ENCODE data around the gene TRPC4AP. TPM values are rescaled to one million over a fixed set of nuclear protein-coding genes. Genes with fewer than 3 reads are reported as not detected.

The TRPC4AP gene
- total RNA-seq, 1 donor from 2014 or later: 61.9 TPM

GRCh38 chr20:35007413-35007812 is 85.2 kb downstream of the TRPC4AP start:
- Histone ChIP-seq H3K4me3 (no peak overlapping the region), H3K9me3 (no peaks in the 10 kb centered on the region), H3K27me3 (no peaks in the 10 kb centered on the region), H3K27ac (no peak overlapping the region), H3K36me3 (peaks cover 0 to 89% of the 10 kb centered on the region in 2 donors), H3K4me1 (peaks cover 6% of the 10 kb centered on the region)
- intact Hi-C loops (cut with DNase I): no loop called here
- TF ChIP-seq POLR2AphosphoS5 (IDR thresholded peaks at IDR 0.05; ENCODE audit: insufficient read depth in 1 of 2, low read depth in 1 of 2): no peak
- no peak for TF ChIP-seq POLR2A (IDR thresholded peaks at IDR 0.05)
- no peak for TF ChIP-seq CTCF (IDR thresholded peaks at IDR 0.05)
- DNase-seq (ENCODE audit: extremely low spot score in 2 of 2): no peak

GRCh38 chr20:35006531-35006971 is 86.1 kb downstream of the TRPC4AP start:
- H3K4me3 ChIP-seq: no peak overlapping the region
- no peak overlapping the region for H3K27ac ChIP-seq
- TF ChIP-seq POLR2A (IDR thresholded peaks at IDR 0.05) (no peak), POLR2AphosphoS5 (IDR thresholded peaks at IDR 0.05; ENCODE audit: insufficient read depth in 1 of 2, low read depth in 1 of 2) (no peak), CTCF (IDR thresholded peaks at IDR 0.05) (no peak)
- intact Hi-C loops (cut with DNase I): no loop called here
- H3K36me3 ChIP-seq: peaks cover 0 to 91% of the 10 kb centered on the region in 2 donors
- DNase-seq (ENCODE audit: extremely low spot score in 2 of 2): no peak
- H3K4me1 ChIP-seq: no peaks in the 10 kb centered on the region
- no peaks in the 10 kb centered on the region for H3K9me3 ChIP-seq
- no peaks in the 10 kb centered on the region for H3K27me3 ChIP-seq

- H3K27me3 ChIP-seq: no peaks in the 10 kb centered on the region
- no peaks in the 10 kb centered on the region for H3K4me1 ChIP-seq
- TF ChIP-seq POLR2AphosphoS5 (IDR thresholded peaks at IDR 0.05; ENCODE audit: insufficient read depth in 1 of 2, low read depth in 1 of 2) (no peak), POLR2A (IDR thresholded peaks at IDR 0.05) (no peak), CTCF (IDR thresholded peaks at IDR 0.05) (no peak)
- intact Hi-C loops (cut with DNase I): no loop called here
- H3K4me3 ChIP-seq: no peak overlapping the region
- H3K9me3 ChIP-seq: no peaks in the 10 kb centered on the region
- H3K27ac ChIP-seq: no peak overlapping the region
- no peak for DNase-seq (ENCODE audit: extremely low spot score in 2 of 2)
- H3K36me3 ChIP-seq: peaks cover 0 to 96% of the 10 kb centered on the region in 2 donors
These were observed 86.6 kb downstream of the TRPC4AP start for GRCh38 chr20:35006009-35006408.

GRCh38 chr20:35005463-35005961 is 87.1 kb downstream of the TRPC4AP start:
- H3K27me3 ChIP-seq: no peaks in the 10 kb centered on the region
- TF ChIP-seq POLR2A (IDR thresholded peaks at IDR 0.05) (no peak), CTCF (IDR thresholded peaks at IDR 0.05) (no peak), POLR2AphosphoS5 (IDR thresholded peaks at IDR 0.05; ENCODE audit: insufficient read depth in 1 of 2, low read depth in 1 of 2) (no peak)
- intact Hi-C loops (cut with DNase I): no loop called here

GRCh38 chr20:35004749-35005462 is 87.7 kb downstream of the TRPC4AP start:
- no peaks in the 10 kb centered on the region for H3K27me3 ChIP-seq
- peaks cover 0 to 94% of the 10 kb centered on the region in 2 donors for H3K36me3 ChIP-seq
- no peak overlapping the region for H3K27ac ChIP-seq
- no peak overlapping the region for H3K4me3 ChIP-seq
- no peak for TF ChIP-seq POLR2A (IDR thresholded peaks at IDR 0.05)
- no peak for TF ChIP-seq CTCF (IDR thresholded peaks at IDR 0.05)
- no peak for TF ChIP-seq POLR2AphosphoS5 (IDR thresholded peaks at IDR 0.05; ENCODE audit: insufficient read depth in 1 of 2, low read depth in 1 of 2)
- H3K4me1 ChIP-seq: no peaks in the 10 kb centered on the region
- H3K9me3 ChIP-seq: no peaks in the 10 kb centered on the region
- no peak for DNase-seq (ENCODE audit: extremely low spot score in 2 of 2)
- intact Hi-C loops (cut with DNase I): no loop called here

More at GRCh38 chr20:35005463-35005961, 87.1 kb downstream of the TRPC4AP start:
- peaks cover 0 to 96% of the 10 kb centered on the region in 2 donors for H3K36me3 ChIP-seq
- H3K27ac ChIP-seq: no peak overlapping the region
- H3K9me3 ChIP-seq: no peaks in the 10 kb centered on the region
- no peak for DNase-seq (ENCODE audit: extremely low spot score in 2 of 2)
- no peak overlapping the region for H3K4me3 ChIP-seq
- no peaks in the 10 kb centered on the region for H3K4me1 ChIP-seq
